MCF 10A (cell line): ENCODE data around the gene MGARP. TPM values are rescaled to one million over a fixed set of nuclear protein-coding genes. Genes with fewer than 3 reads are reported as not detected.

Experiments used
- BruUV-seq: library from RNA; stranded (reverse); fragments of 400-500 nt; replicated peaks from 2 replicates; lab custom pipeline; 2021; lab: Mats Ljungman, UMichigan
- CTCF ChIA-PET: fragments of 300-600 bp; sonication (Branson Sonifier 250); formaldehyde crosslinking; extraction: SDS; loops from one replicate; lab custom pipeline; 2021; ENCODE audit warnings: antibody characterized with exemption, inconsistent platforms; lab: Yijun Ruan, JAX
- POLR2A ChIA-PET: fragments of 300-600, 350-650 bp; sonication (Branson Sonifier 250); formaldehyde crosslinking; extraction: SDS; loops from one replicate; lab custom pipeline; 2020; ENCODE audit warnings: antibody characterized with exemption, inconsistent platforms; lab: Yijun Ruan, JAX
- DNase-seq: peaks from one replicate; pipeline ENCODE4 v3.0.0-alpha.2; 2018; ENCODE audit not compliant: unreplicated experiment
- H3K27ac Mint-ChIP-seq: one replicate; pipeline ENCODE4 v1.8.0; 2022; ENCODE audit warnings: mild to moderate bottlenecking, low read depth, mixed read lengths; ENCODE audit not compliant: unreplicated experiment
- H3K27me3 Mint-ChIP-seq: one replicate; pipeline ENCODE4 v1.8.0; 2022; ENCODE audit warnings: mixed read lengths; ENCODE audit not compliant: insufficient read depth, unreplicated experiment
- H3K36me3 Mint-ChIP-seq: one replicate; pipeline ENCODE4 v1.8.0; 2022; ENCODE audit warnings: mild to moderate bottlenecking, moderate library complexity, mixed read lengths; ENCODE audit not compliant: insufficient read depth, unreplicated experiment
- H3K4me1 Mint-ChIP-seq: one replicate; pipeline ENCODE4 v1.8.0; 2022; ENCODE audit warnings: mixed read lengths; ENCODE audit not compliant: insufficient read depth, unreplicated experiment
- H3K4me3 Mint-ChIP-seq: one replicate; pipeline ENCODE4 v1.8.0; 2022; ENCODE audit warnings: mild to moderate bottlenecking, moderate library complexity, mixed read lengths; ENCODE audit not compliant: unreplicated experiment
- H3K9me3 Mint-ChIP-seq: one replicate; pipeline ENCODE4 v1.8.0; 2022; ENCODE audit warnings: mixed read lengths; ENCODE audit not compliant: unreplicated experiment
- CTCF ChIP-seq: fragments of 200-600 bp; IDR thresholded peaks from one replicate; pipeline ENCODE4 v1.8.0; 2022; ENCODE audit warnings: antibody characterized with exemption, mild to moderate bottlenecking; ENCODE audit not compliant: unreplicated experiment
- intact Hi-C: fragments of 100-400 bp; cut with micrococcal nuclease; formaldehyde crosslinking; loops from 2 replicates; pipeline ENCODE4 v1.14.1; 2022
- total RNA-seq: library from RNA; stranded (reverse); gene quantifications from 2 replicates; pipeline ENCODE4 v1.2.3, GENCODE V29; 2022

The MGARP gene
- total RNA-seq, 1 experiment from 2014 or later: not detected

GRCh38 chr4:139227729-139228404, 52.2 kb downstream of the MGARP start:
- H3K4me1 Mint-ChIP-seq: peaks cover 7% of the 10 kb centered on the region
- H3K4me3 Mint-ChIP-seq: no peak overlapping the region
- CTCF ChIA-PET: interaction anchor here (0.6 to 4.9 kb wide), 33 partner anchors 8 to 1795 kb away, joined by 3 to 57 read pairs (median 4); partner anchors contain the start of gene NAA15
- no peaks in the 10 kb centered on the region for H3K9me3 Mint-ChIP-seq
- no peaks in the 10 kb centered on the region for H3K36me3 Mint-ChIP-seq
- H3K27ac Mint-ChIP-seq: no peak overlapping the region
- intact Hi-C loops: loop anchor here (2.0 to 5.0 kb wide), 3 partner anchors 114 to 225 kb away; no protein-coding TSS in a partner anchor
- H3K27me3 Mint-ChIP-seq: no peaks in the 10 kb centered on the region
- peak; percentile 5 for TF ChIP-seq CTCF
- BruUV-seq: no TSS peak
- DNase-seq: peak; percentile 51
- POLR2A ChIA-PET: interaction anchor here (0.6 to 3.0 kb wide), 9 partner anchors 9 to 225 kb away, joined by 3 to 19 read pairs (median 3); partner anchors contain the start of gene NAA15

- Mint-ChIP-seq H3K4me3 (no peak overlapping the region), H3K9me3 (no peaks in the 10 kb centered on the region), H3K4me1 (peaks cover 7% of the 10 kb centered on the region), H3K36me3 (no peaks in the 10 kb centered on the region), H3K27me3 (no peaks in the 10 kb centered on the region), H3K27ac (no peak overlapping the region)
- peak; percentile 65 for DNase-seq
- ChIA-PET POLR2A (interaction anchor here (0.6 to 2.6 kb wide), 6 partner anchors 16 to 133 kb away, joined by 3 to 10 read pairs (median 5); partner anchors contain the start of gene NAA15), CTCF (interaction anchor here (0.5 to 1.8 kb wide), 7 partner anchors 9 to 189 kb away, joined by 3 to 6 read pairs (median 4); no protein-coding TSS in a partner anchor)
- no peak for TF ChIP-seq CTCF
- no TSS peak for BruUV-seq
- intact Hi-C loops: no loop called here
These were observed 56.2 kb downstream of the MGARP start for GRCh38 chr4:139223682-139224317.

GRCh38 chr4:139222215-139222614, 57.8 kb downstream of the MGARP start:
- no peak overlapping the region for H3K27ac Mint-ChIP-seq
- BruUV-seq: no TSS peak
- POLR2A ChIA-PET: interaction anchor here (0.6 to 2.6 kb wide), 2 partner anchors 41 to 78 kb away, joined by 3 to 10 read pairs; partner anchors contain the start of gene NAA15

More at GRCh38 chr4:139222215-139222614, 57.8 kb downstream of the MGARP start:
- intact Hi-C loops: no loop called here
- H3K27me3 Mint-ChIP-seq: no peaks in the 10 kb centered on the region
- H3K4me1 Mint-ChIP-seq: peaks cover 7% of the 10 kb centered on the region
- CTCF ChIA-PET: no interaction called here
- no peak for TF ChIP-seq CTCF
- no peak overlapping the region for H3K4me3 Mint-ChIP-seq
- no peaks in the 10 kb centered on the region for H3K9me3 Mint-ChIP-seq
- H3K36me3 Mint-ChIP-seq: no peaks in the 10 kb centered on the region
- DNase-seq: no peak
